Bronchial epithelial cell (primary cell): ENCODE results near the gene SLC37A3. TPM values are rescaled to one million over a fixed set of nuclear protein-coding genes. Genes with fewer than 3 reads are reported as not detected.

ENCODE experiments used
- DNase-seq: peaks from one replicate; pipeline ENCODE4 v3.0.0-alpha.2; 2010; ENCODE audit warnings: low read depth
- FAIRE-seq: peaks from 2 replicates; lab custom pipeline; 2011; peaks lifted over from hg19 to GRCh38; lab: Jason Lieb, UNC
- H3K27me3 ChIP-seq: 2 replicates; pipeline ENCODE4 v1.5.1; 2011; ENCODE audit warnings: low read length; ENCODE audit not compliant: control insufficient read depth, insufficient read depth
- H3K36me3 ChIP-seq: 2 replicates; pipeline ENCODE4 v1.5.1; 2011; ENCODE audit warnings: low read length; ENCODE audit not compliant: control insufficient read depth, insufficient read depth
- H3K4me3 ChIP-seq: 2 replicates; pipeline ENCODE4 v1.5.1; 2011; ENCODE audit warnings: mild to moderate bottlenecking, low read depth, low read length, control low read depth
- CTCF ChIP-seq: IDR thresholded peaks from 2 replicates; pipeline ENCODE4 v1.5.1; 2011; ENCODE audit warnings: mild to moderate bottlenecking, moderate library complexity, low read length, control low read depth, inconsistent platforms; ENCODE audit not compliant: insufficient read depth, severe bottlenecking
- total RNA-seq: library from RNA; depleted of rRNA; stranded (reverse); fragments of >200 nt; gene quantifications from 2 replicates; pipeline ENCODE4 v1.2.1, GENCODE V29; 2014

Gene SLC37A3
- total RNA-seq, 1 donor from 2014 or later, result 58.7 TPM

GRCh38 chr7:140384894-140385545 is 13.3 kb downstream of the SLC37A3 start:
- Histone ChIP-seq H3K27me3 (no peaks in the 10 kb centered on the region), H3K4me3 (no peak overlapping the region), H3K36me3 (peaks cover 3% of the 10 kb centered on the region)
- DNase-seq (peak; percentile 40), FAIRE-seq (no peak)
- no peak for TF ChIP-seq CTCF

GRCh38 chr7:140383954-140384713 is 14.2 kb downstream of the SLC37A3 start:
- Histone ChIP-seq H3K27me3 (no peaks in the 10 kb centered on the region), H3K4me3 (no peak overlapping the region), H3K36me3 (peaks cover 5% of the 10 kb centered on the region)
- TF ChIP-seq CTCF, result no peak
- DNase-seq (no peak), FAIRE-seq (no peak)

DNA sequence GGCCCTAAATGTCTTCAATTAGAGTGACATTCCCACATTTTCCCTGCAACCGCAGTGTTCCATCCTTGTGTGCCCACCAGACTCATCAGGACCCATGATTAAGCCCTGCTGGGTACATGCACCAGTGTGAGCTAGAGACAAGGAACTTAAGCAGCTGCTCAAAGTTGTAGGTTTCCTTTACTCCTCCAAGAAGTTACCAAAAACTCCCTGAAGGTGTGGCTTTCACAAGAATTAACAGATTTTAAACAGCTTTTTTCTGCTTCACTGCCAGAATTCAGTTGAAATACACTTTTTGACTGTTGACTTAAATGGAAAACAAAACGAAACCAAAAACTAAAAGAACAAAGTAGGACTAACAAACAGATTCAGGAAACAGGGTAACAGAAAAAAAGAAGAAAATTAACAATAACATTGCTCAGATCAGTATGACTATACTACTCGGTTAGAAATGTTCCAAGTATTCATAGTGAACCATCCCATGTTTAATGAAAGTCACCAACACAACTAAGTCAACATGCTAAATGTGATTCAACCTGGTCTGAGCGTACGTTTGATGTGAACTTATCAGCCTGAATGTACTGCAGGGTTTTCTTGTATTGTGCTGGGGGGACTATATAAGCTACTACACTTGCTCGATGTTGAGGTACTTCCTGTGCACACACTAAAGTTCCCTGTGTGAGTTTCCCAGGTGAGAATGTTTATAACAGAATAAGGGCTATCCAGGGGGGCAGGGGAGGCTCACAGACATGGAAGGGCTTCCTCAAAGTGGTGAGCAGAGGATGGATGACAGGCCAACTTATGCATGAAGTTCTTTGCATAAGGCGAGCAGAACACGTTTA is 22.2 kb downstream of the SLC37A3 start:
- no peak for TF ChIP-seq CTCF
- no peak for DNase-seq
- H3K36me3 ChIP-seq, result peaks cover 3% of the 10 kb centered on the region
- H3K27me3 ChIP-seq, result no peaks in the 10 kb centered on the region
- no peak overlapping the region for H3K4me3 ChIP-seq
- no peak for FAIRE-seq

DNA sequence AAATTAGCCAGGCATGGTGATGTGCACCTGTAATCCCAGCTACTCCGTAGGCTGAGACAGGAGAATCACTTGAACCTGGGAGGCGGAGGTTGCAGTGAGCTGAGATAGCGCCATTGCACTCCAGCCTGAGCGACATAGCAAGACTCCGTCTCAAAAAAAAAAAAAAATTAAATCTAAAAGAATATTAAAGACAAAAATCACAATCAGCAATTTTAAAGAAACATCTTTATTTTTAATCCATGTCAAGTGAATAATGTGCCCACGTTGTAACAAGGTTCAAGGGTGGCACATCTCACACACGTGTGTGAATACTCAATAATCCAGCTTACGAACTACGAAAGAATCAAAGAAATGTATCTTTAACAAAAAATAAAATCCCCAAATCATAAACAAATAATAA is 23.0 kb downstream of the SLC37A3 start:
- Histone ChIP-seq H3K4me3 (no peak overlapping the region), H3K27me3 (no peaks in the 10 kb centered on the region), H3K36me3 (peaks cover 3% of the 10 kb centered on the region)
- TF ChIP-seq CTCF, result no peak
- FAIRE-seq, result no peak
- DNase-seq, result no peak

- DNase-seq (no peak), FAIRE-seq (no peak)
- Histone ChIP-seq H3K4me3 (no peak overlapping the region), H3K27me3 (no peaks in the 10 kb centered on the region), H3K36me3 (peaks cover 1% of the 10 kb centered on the region)
- no peak for TF ChIP-seq CTCF
These were observed 29.0 kb downstream of the SLC37A3 start for GRCh38 chr7:140369294-140369693.
